Hepatocyte (in vitro differentiated cells): ENCODE results near the gene DRG2. TPM values are rescaled to one million over a fixed set of nuclear protein-coding genes. Genes with fewer than 3 reads are reported as not detected.

Experiments
- DNase-seq: peaks from one replicate; pipeline ENCODE4 v3.0.0-alpha.2; 2016; ENCODE audit warnings: low spot score
- H2AFZ ChIP-seq: fragments of 200-600 bp; sonication (generic); 2 replicates; pipeline ENCODE4 v1.6.0; 2016; ENCODE audit warnings: antibody characterized with exemption, mild to moderate bottlenecking
- H3K27ac ChIP-seq: fragments of 200-600 bp; sonication (generic); 2 replicates; pipeline ENCODE4 v1.5.1; 2016; ENCODE audit warnings: mild to moderate bottlenecking
- H3K27me3 ChIP-seq: fragments of 200-600 bp; sonication (generic); 2 replicates; pipeline ENCODE4 v1.6.1; 2016
- H3K36me3 ChIP-seq: fragments of 200-600 bp; sonication (generic); replicated peaks from 2 replicates; pipeline ENCODE4 v1.5.1; 2016; ENCODE audit warnings: low read depth; ENCODE audit not compliant: insufficient read depth
- H3K4me1 ChIP-seq: fragments of 200-600 bp; sonication (generic); 2 replicates; pipeline ENCODE4 v1.5.1; 2016; ENCODE audit warnings: mild to moderate bottlenecking, moderate library complexity; ENCODE audit not compliant: insufficient read depth
- H3K4me2 ChIP-seq: fragments of 200-600 bp; sonication (generic); 2 replicates; pipeline ENCODE4 v1.6.0; 2016
- H3K4me3 ChIP-seq: fragments of 200-600 bp; sonication (generic); 2 replicates; pipeline ENCODE4 v1.5.1; 2016; ENCODE audit warnings: mild to moderate bottlenecking
- H3K79me2 ChIP-seq: fragments of 200-600 bp; sonication (generic); 2 replicates; pipeline ENCODE4 v1.6.0; 2017; ENCODE audit warnings: mild to moderate bottlenecking
- H3K9me2 ChIP-seq: fragments of 200-600 bp; sonication (generic); replicated peaks from 2 replicates; pipeline ENCODE4 v1.6.0; 2017; ENCODE audit warnings: mild to moderate bottlenecking; ENCODE audit not compliant: insufficient read depth
- H3K9me3 ChIP-seq: fragments of 200-600 bp; sonication (generic); 2 replicates; pipeline ENCODE4 v1.5.1; 2016; ENCODE audit warnings: low read depth, mild to moderate bottlenecking
- H4K20me1 ChIP-seq: fragments of 200-600 bp; sonication (generic); 2 replicates; pipeline ENCODE4 v1.6.0; 2016; ENCODE audit warnings: mild to moderate bottlenecking; ENCODE audit not compliant: insufficient read depth, poor library complexity, severe bottlenecking
- CTCF ChIP-seq: fragments of 200-600 bp; sonication (generic); IDR thresholded peaks from 2 replicates; pipeline ENCODE4 v1.5.1; 2016; ENCODE audit warnings: antibody characterized with exemption, mild to moderate bottlenecking; ENCODE audit not compliant: poor library complexity
- EZH2 ChIP-seq: fragments of 200-600 bp; sonication (generic); IDR thresholded peaks from 2 replicates; pipeline ENCODE4 v1.6.1; 2016; ENCODE audit warnings: antibody characterized with exemption, mild to moderate bottlenecking, borderline replicate concordance
- EZH2phosphoT487 ChIP-seq: fragments of 200-600 bp; sonication (generic); IDR thresholded peaks from one replicate; pipeline ENCODE4 v1.6.1; 2018; ENCODE audit warnings: antibody characterized with exemption, mild to moderate bottlenecking, low read depth, moderate library complexity; ENCODE audit not compliant: unreplicated experiment, severe bottlenecking
- WGBS: methylation state at CpG from one replicate; pipeline ENCODE4 v1.1.6; 2016; ENCODE audit warnings: low lambda C conversion rate; ENCODE audit errors: missing lambda C conversion rate; 5-methylcytosine and 5-hydroxymethylcytosine counted together
- polyA plus RNA-seq: library from polyadenylated mRNA; unstranded; fragments of >200 nt; fragmentation: Nextera tagmentation; extraction: Ambion mirVana; gene quantifications from 2 replicates; pipeline ENCODE4 v1.2.1, GENCODE V29; 2016
- total RNA-seq: library from RNA; depleted of rRNA; stranded (reverse); fragments of >200 nt; gene quantifications from 2 replicates; pipeline ENCODE4 v1.2.3, GENCODE V29; 2014

Gene DRG2
- total and polyA plus RNA-seq, 2 experiments from 2014 or later = 35.9 to 36.6 TPM

- H2AFZ ChIP-seq = no peak overlapping the region
- H3K36me3 ChIP-seq = no peaks in the 10 kb centered on the region
- H3K27me3 ChIP-seq = no peaks in the 10 kb centered on the region
- TF ChIP-seq CTCF (no peak), EZH2 (no peak), EZH2phosphoT487 (no peak)
- no peak for DNase-seq
- H3K9me3 ChIP-seq = no peaks in the 10 kb centered on the region
- no peaks in the 10 kb centered on the region for H3K4me1 ChIP-seq
- no peak overlapping the region for H3K27ac ChIP-seq
- no peaks in the 10 kb centered on the region for H4K20me1 ChIP-seq
- H3K4me3 ChIP-seq = no peak overlapping the region
- 92% methylated on average over 9 of the region's 9 CpGs for WGBS
- H3K79me2 ChIP-seq = no peaks in the 10 kb centered on the region
- no peaks in the 10 kb centered on the region for H3K9me2 ChIP-seq
- H3K4me2 ChIP-seq = no peak overlapping the region
These were observed 14.1 kb downstream of the DRG2 start for GRCh38 chr17:18101828-18102227.

GRCh38 chr17:18102640-18103039 is 14.9 kb downstream of the DRG2 start:
- H3K9me2 ChIP-seq = no peaks in the 10 kb centered on the region

GRCh38 chr17:18105027-18105426 is 17.3 kb downstream of the DRG2 start:
- no peak overlapping the region for H2AFZ ChIP-seq
- no peaks in the 10 kb centered on the region for H3K27me3 ChIP-seq
- no peaks in the 10 kb centered on the region for H3K4me1 ChIP-seq
- H3K27ac ChIP-seq = no peak overlapping the region
- H3K36me3 ChIP-seq = no peaks in the 10 kb centered on the region
- H3K4me2 ChIP-seq = no peak overlapping the region
- 89% methylated on average over 3 of the region's 3 CpGs for WGBS
- no peaks in the 10 kb centered on the region for H3K9me2 ChIP-seq
- no peak for TF ChIP-seq EZH2
- no peak for TF ChIP-seq CTCF
- TF ChIP-seq EZH2phosphoT487 = no peak
- no peak overlapping the region for H3K4me3 ChIP-seq
- DNase-seq = no peak
- H4K20me1 ChIP-seq = no peaks in the 10 kb centered on the region
- H3K79me2 ChIP-seq = no peaks in the 10 kb centered on the region
- no peaks in the 10 kb centered on the region for H3K9me3 ChIP-seq

More at GRCh38 chr17:18102640-18103039, 14.9 kb downstream of the DRG2 start:
- Histone ChIP-seq H3K4me3 (no peak overlapping the region), H4K20me1 (no peaks in the 10 kb centered on the region), H2AFZ (no peak overlapping the region), H3K4me2 (no peak overlapping the region), H3K9me3 (no peaks in the 10 kb centered on the region), H3K36me3 (no peaks in the 10 kb centered on the region), H3K4me1 (no peaks in the 10 kb centered on the region), H3K27ac (no peak overlapping the region), H3K27me3 (no peaks in the 10 kb centered on the region), H3K79me2 (no peaks in the 10 kb centered on the region)
- no peak for DNase-seq
- 96% methylated on average over 3 of the region's 3 CpGs for WGBS
- TF ChIP-seq CTCF (no peak), EZH2phosphoT487 (no peak), EZH2 (no peak)

- no peaks in the 10 kb centered on the region for H3K79me2 ChIP-seq
- H3K27me3 ChIP-seq = no peaks in the 10 kb centered on the region
- TF ChIP-seq EZH2 (no peak), CTCF (no peak)
- H3K4me2 ChIP-seq = no peak overlapping the region
- no peaks in the 10 kb centered on the region for H4K20me1 ChIP-seq
- H2AFZ ChIP-seq = no peak overlapping the region
- no peak for DNase-seq
- WGBS = 87% methylated on average over 6 of the region's 6 CpGs
- H3K9me3 ChIP-seq = no peaks in the 10 kb centered on the region
- no peaks in the 10 kb centered on the region for H3K9me2 ChIP-seq
- no peaks in the 10 kb centered on the region for H3K4me1 ChIP-seq
- no peak overlapping the region for H3K27ac ChIP-seq
- no peak overlapping the region for H3K4me3 ChIP-seq
- no peaks in the 10 kb centered on the region for H3K36me3 ChIP-seq
These were observed 17.8 kb downstream of the DRG2 start for GRCh38 chr17:18105595-18105994.
